Adrenal gland (tissue), 5 donors: Measurements from ENCODE around the gene ALAD.

ENCODE experiments used
- CTCF ChIP-seq, 6 experiments: fragments of 450-650 bp in 4 of 6; fragments of 200-600 bp in 2 of 6; sonication (generic) in 1 of 6; IDR thresholded peaks; 1 replicate in 5 of 6; 2 replicates in 1 of 6; pipeline versions ENCODE4 v1.5.1 to v1.8.0; 2016 to 2021; ENCODE audit warnings: antibody characterized with exemption in 6 of 6, mild to moderate bottlenecking in 2 of 6, moderate library complexity in 1 of 6
- POLR2A ChIP-seq, 2 donors: fragments of 450-650 bp; IDR thresholded peaks; one replicate each; pipeline ENCODE4 v1.6.1; 2017; ENCODE audit warnings: antibody characterized with exemption in 2 of 2, mild to moderate bottlenecking in 2 of 2, moderate library complexity in 1 of 2
- donor health status: DM: no; HTN: no; CAD: no.

- no peak for TF ChIP-seq POLR2A (IDR thresholded peaks at IDR 0.05)
- no peak for TF ChIP-seq CTCF (IDR thresholded peaks at IDR 0.05)
Observed at GRCh38 chr9:113417370-113417769, 16.3 kb upstream of the ALAD start.
